Measurements from ENCODE around the gene AGR3. TPM values are rescaled to one million over a fixed set of nuclear protein-coding genes. Genes with fewer than 3 reads are reported as not detected.

The AGR3 gene
- total RNA-seq, 1 donor from 2014 or later: not detected

- no peak for DNase-seq
Observed at GRCh38 chr7:16826060-16826459, 55.7 kb downstream of the AGR3 start.

GRCh38 chr7:16822029-16822428 is 59.8 kb downstream of the AGR3 start:
- DNase-seq: no peak

- no peak for DNase-seq
Observed at GRCh38 chr7:16818732-16819131, 63.1 kb downstream of the AGR3 start.

- no peak for DNase-seq
Observed at GRCh38 chr7:16817536-16817935, 64.2 kb downstream of the AGR3 start.

- DNase-seq: no peak
Observed at GRCh38 chr7:16816824-16817223, 65.0 kb downstream of the AGR3 start.

- DNase-seq: no peak
Observed at GRCh38 chr7:16815001-16815400, 66.8 kb downstream of the AGR3 start.

GRCh38 chr7:16813232-16813616 is 68.6 kb downstream of the AGR3 start:
- no peak for DNase-seq

GRCh38 chr7:16812542-16813231 is 69.1 kb downstream of the AGR3 start:
- DNase-seq: no peak

- DNase-seq: peak; percentile 13
Observed at GRCh38 chr7:16811551-16811950, 70.2 kb downstream of the AGR3 start.

GRCh38 chr7:16810573-16810972 is 71.2 kb downstream of the AGR3 start:
- DNase-seq: no peak

- no peak for DNase-seq
Observed at GRCh38 chr7:16810112-16810511, 71.7 kb downstream of the AGR3 start.

Other genes with a start within 250 kb of the AGR3 start
- 14.6 and 16.3 TPM in 2 replicates for gene ANKMY2, start 236.2 kb downstream of the AGR3 start, total RNA-seq
- gene BZW2, start 235.8 kb downstream of the AGR3 start, total RNA-seq: 134 and 208 TPM in 2 replicates
- 64.4 and 69.8 TPM in 2 replicates for gene TSPAN13, start 128.2 kb downstream of the AGR3 start, total RNA-seq
- gene AGR2, start 77.0 kb downstream of the AGR3 start, total RNA-seq: 0.51 TPM in 1 of 2 replicates, not detected in the other

All from dermis blood vessel endothelial cell (primary cell).